Stimulated activated naive CD8-positive, alpha-beta T cell treated with anti-CD3 and anti-CD28 coated beads, Interleukin-15, Interleukin-2, amounts not matched to agents 100 U/mL and 50 U/mL, for 24 hours (primary cell): ENCODE measurements around the gene RNLS.

Experiments
- ATAC-seq: fragments of 150-1000 bp; cut with Tn5 transposase; one replicate; pipeline ENCODE4 v1.10.0; 2021
- DNase-seq: peaks from one replicate; pipeline ENCODE4 v3.0.0; 2021

The RNLS gene

GRCh38 chr10:88477343-88478085 lies 105.6 kb downstream of the RNLS start:
- DNase-seq, result no peak
- no peak for ATAC-seq

GRCh38 chr10:88474884-88475844 lies 108.0 kb downstream of the RNLS start:
- DNase-seq (no peak), ATAC-seq (no peak)

DNA sequence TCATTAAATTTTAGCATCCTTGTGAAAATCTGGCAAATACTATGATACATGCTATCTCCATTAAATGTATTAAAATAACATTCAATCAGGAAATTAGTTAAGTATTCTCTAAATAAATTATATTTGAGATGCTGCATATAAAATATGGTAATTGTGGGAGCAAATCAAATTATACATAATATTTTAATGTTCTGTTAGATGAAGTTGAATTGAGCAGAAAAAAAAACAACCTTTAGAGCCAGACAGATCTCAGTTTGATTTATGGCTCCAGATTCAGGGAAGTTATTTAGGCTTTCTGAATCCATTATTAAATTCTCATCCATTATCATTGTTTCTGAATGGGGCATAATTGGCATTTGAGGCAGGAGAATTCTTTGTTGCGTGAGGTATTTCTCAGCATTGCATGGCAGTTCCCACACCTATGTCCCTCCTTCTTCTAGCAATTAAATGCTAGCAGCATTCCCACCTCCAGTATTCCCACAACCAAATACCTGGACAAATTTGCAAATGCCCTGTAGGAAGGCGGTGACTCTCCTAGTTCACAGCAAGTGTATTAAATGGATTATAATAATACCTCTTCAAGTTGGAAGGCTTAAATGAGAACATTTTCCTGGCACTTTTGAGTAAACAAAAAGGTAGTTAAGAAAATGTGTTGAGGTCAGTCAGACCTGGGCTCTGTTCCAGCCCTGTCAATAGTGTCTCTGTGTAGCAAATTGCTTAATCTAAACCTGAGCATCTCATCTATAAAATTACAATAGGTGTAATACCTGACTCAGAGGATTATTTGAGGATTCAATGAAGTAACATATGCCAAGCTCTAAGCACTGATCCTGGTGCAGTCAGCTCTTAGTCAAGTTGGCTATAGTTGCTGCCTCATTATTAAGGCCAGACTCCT lies 108.9 kb downstream of the RNLS start:
- DNase-seq, result no peak
- ATAC-seq, result no peak

- ATAC-seq (no peak), DNase-seq (no peak)
Measured at GRCh38 chr10:88472540-88472939, 110.6 kb downstream of the RNLS start.

DNA sequence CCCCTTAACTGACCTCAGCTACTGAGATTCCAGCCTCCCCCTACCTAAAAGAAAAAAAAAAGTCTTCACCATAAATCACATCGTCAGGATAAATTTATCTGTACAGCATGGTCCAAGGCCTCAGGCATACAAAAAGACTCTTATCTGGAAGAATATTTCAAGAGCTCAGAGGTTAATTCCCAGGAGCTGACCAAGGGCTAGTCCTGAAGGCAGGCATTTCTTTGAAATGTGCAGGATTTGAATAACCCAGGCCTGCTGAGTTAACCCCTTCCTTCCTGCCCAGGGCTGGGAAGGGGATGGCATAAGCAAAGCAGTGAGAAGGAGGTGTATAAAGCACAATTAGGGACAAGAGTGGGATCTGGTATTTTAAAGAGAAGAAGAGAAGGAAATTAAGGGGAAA lies 111.2 kb downstream of the RNLS start:
- DNase-seq, result no peak
- ATAC-seq, result no peak

- DNase-seq, result no peak
- ATAC-seq, result no peak
Measured at GRCh38 chr10:88467835-88468485, 115.2 kb downstream of the RNLS start.

- DNase-seq (no peak), ATAC-seq (no peak)
Measured at GRCh38 chr10:88466786-88467185, 116.3 kb downstream of the RNLS start.

DNA sequence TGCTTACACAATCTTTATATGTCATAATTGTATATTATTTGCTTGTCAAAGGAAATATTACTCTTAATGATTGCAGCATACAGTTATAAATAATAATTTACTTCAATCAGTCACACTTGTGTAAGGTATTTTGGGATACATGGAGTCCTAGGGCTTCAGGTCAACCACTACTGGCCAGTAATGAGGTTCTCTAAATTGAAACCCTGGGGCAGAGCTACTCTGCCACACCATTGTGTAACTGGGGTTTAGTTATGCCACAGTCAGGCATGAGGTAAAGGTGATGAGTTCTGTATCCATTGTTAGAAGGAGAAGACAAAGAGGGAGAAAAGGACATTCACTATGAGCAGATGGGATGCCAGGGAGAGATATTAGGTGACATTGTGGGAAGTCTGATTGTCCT lies 117.4 kb downstream of the RNLS start:
- DNase-seq, result no peak
- no peak for ATAC-seq

DNA sequence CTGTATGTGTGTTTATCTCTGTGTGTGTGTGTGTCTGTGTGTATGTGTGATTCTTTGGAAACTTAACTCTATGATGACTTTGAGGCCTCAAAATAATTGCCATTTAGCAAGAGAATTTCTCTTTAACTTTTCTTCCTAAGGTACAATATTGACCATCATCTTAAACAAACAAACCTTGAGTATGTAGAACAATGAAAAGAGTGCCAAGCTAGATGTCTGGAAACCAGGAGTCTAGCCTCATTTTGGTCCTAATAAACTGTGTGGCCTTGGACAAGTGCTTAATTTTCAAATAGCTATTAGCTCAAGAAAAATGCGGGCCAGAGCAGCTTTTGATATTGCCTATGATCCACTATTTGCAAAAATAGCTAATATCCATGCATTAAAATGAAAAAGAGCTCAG lies 119.3 kb downstream of the RNLS start:
- no peak for DNase-seq

GRCh38 chr10:88461426-88461825 lies 121.7 kb downstream of the RNLS start:
- DNase-seq, result no peak
- ATAC-seq, result no peak

More for the DNA sequence above, 119.3 kb downstream of the RNLS start:
- no peak for ATAC-seq

DNA sequence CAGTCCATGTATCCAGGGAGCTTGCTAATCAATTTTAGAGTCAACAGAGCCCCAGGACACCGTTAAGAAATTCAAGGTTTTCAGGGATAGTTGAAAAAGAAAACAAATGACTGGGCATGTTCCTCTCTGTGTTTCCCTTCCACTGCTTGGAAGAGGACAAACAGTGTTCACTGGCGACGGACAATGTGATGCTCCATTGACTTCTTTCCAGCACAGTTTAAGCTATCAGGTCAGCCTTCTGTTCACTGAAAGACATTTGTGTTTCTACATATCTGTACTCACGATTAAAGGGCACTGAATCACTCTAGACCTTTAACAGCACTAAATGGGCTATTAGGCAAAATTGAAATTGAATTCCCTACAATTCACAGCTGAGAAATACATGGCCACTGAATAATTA lies 123.6 kb downstream of the RNLS start:
- ATAC-seq (no peak), DNase-seq (no peak)

DNA sequence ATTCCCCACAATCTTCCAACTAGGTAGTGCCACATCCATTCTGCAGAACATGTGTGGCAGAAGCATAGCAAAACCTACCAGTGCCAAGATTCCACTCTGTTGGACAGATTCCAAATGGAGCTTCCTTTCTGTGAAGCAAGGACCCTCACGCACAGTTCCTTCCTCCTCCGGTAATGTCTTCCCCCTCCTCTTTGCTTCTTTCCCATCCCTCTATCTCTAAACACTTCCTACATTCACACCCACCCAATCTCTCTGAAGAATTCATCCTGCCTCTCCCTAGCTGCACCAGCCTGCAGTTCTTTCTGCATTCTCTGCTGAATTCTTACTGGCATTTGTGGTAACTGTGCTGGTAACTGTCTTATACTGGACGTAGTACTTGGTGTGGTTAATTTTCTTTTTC lies 124.9 kb downstream of the RNLS start:
- DNase-seq (no peak), ATAC-seq (no peak)

DNA sequence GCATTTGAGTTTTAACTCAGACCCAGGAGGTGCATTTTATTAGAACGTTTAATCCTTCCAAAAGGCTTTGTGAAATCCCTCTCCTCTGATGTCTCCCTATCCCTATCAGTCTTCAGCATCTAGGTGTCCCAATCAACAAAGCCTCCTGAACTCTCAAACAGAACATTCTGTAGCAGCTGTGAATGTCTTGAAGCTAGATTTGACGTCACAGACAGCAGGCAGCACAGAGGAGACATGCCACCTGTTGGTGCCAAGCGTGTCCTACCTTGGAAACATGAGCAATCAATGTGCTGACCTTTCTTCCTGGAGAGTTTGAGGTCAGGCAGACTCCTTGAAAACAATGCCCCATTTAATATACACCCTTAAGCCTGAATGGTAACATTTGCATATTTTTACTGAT lies 125.5 kb downstream of the RNLS start:
- DNase-seq (no peak), ATAC-seq (no peak)

GRCh38 chr10:88456730-88457129 lies 126.4 kb downstream of the RNLS start:
- DNase-seq (no peak), ATAC-seq (no peak)

- no peak for ATAC-seq
Measured at GRCh38 chr10:88455831-88456230, 127.3 kb downstream of the RNLS start.

GRCh38 chr10:88450201-88450600 lies 132.9 kb downstream of the RNLS start:
- DNase-seq (no peak), ATAC-seq (no peak)

More at GRCh38 chr10:88455831-88456230, 127.3 kb downstream of the RNLS start:
- DNase-seq, result no peak

- DNase-seq (no peak), ATAC-seq (no peak)
Measured at GRCh38 chr10:88442716-88443115, 140.4 kb downstream of the RNLS start.

DNA sequence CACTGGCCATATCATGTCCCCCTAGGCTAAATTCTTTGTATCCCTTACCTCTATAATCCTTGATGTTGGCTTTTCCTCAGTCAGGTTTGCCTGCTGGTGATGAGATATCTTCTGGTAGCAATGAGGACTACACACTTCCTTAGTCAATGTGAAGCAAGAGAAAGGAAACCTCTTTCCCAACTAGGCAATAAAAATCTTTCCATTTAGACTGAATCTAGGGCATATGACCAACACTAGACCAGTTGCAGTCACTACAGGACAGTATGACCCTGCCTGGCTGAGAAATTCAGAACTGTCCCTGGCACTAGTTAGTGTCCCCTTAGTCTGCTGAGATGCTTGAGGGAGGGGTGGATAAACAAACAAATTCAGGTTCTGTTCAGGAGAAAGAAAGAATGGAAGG lies 142.6 kb downstream of the RNLS start:
- DNase-seq, result no peak
- ATAC-seq, result no peak

DNA sequence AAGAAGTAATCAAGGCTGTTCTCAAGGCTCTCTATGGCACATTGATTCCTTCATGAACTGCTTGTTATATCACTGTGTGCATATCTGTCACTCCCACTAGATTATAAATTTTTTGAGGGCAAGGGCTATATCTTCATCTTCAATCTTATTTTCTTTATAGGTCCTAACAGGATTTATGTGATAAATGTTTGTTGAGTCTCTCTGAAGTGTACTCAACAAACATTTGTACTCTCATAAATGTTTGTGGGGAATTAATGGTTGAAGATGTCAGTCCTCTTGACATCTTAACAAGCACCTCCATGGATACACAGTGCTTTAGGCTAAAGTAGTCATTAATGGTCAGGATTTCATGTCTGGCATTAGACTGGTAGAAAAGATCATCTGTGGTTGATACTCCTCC lies 143.2 kb downstream of the RNLS start:
- DNase-seq (no peak), ATAC-seq (no peak)

GRCh38 chr10:88437411-88437810 lies 145.7 kb downstream of the RNLS start:
- DNase-seq (no peak), ATAC-seq (no peak)

DNA sequence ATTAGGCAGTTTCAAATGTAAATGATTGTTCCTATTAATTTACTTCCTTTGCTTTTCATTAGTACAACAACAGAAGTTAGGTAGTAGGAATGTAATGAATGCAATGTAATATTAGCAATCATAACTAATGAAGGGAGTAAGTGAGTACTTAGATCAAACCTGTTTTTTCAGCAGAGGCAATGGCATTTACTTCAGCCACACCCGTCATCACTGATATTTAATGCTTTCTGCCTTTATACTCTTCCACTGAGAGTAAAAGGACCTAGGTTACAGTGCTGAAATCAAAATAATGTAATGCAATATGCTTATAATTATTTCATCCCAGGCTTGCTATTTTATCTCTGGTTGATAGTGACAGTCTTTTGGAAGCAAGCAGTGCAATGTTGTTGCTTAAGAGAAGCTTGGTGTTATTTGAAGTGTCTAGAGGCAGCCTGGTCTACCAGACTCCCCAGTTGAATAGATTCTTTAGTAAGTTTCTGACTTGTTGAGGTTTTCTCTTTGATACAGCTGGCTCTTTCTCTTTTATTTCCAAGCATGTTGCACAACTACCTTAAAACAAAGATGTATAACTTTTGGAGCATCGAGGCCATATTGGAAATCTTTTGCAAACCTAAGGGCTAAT lies 149.4 kb downstream of the RNLS start:
- no peak for ATAC-seq
- DNase-seq, result no peak
